Activated naive CD8-positive, alpha-beta T cell (primary cell): ENCODE results near the gene SEC24B.
A peak's percentile ranks its signal among the peaks of the same experiment; 100 is the strongest.

Experiments used
- H3K27ac Mint-ChIP-seq: one replicate; pipeline ENCODE4 v1.8.0; 2021; ENCODE audit warnings: mixed read lengths
- H3K27me3 Mint-ChIP-seq: one replicate; pipeline ENCODE4 v1.8.0; 2021; ENCODE audit warnings: mixed read lengths
- H3K36me3 Mint-ChIP-seq: one replicate; pipeline ENCODE4 v1.8.0; 2021; ENCODE audit warnings: mixed read lengths
- H3K4me1 Mint-ChIP-seq: one replicate; pipeline ENCODE4 v1.8.0; 2021; ENCODE audit warnings: low read depth, mixed read lengths
- H3K4me3 Mint-ChIP-seq: one replicate; pipeline ENCODE4 v1.8.0; 2021; ENCODE audit warnings: mild to moderate bottlenecking, mixed read lengths
- H3K9me3 Mint-ChIP-seq: one replicate; pipeline ENCODE4 v1.8.0; 2021; ENCODE audit warnings: low read depth, mixed read lengths

Gene SEC24B

GRCh38 chr4:109414938-109415337, 18.7 kb upstream of the SEC24B start:
- Mint-ChIP-seq H3K27me3 (no peaks in the 10 kb centered on the region), H3K9me3 (no peaks in the 10 kb centered on the region), H3K4me3 (no peak overlapping the region), H3K36me3 (peaks cover 2% of the 10 kb centered on the region), H3K4me1 (no peaks in the 10 kb centered on the region), H3K27ac (no peak overlapping the region)

- H3K4me3 Mint-ChIP-seq, result no peak overlapping the region
- no peaks in the 10 kb centered on the region for H3K9me3 Mint-ChIP-seq
- no peaks in the 10 kb centered on the region for H3K27me3 Mint-ChIP-seq
- no peak overlapping the region for H3K27ac Mint-ChIP-seq
- peaks cover 3% of the 10 kb centered on the region for H3K4me1 Mint-ChIP-seq
- H3K36me3 Mint-ChIP-seq, result peaks cover 2% of the 10 kb centered on the region
These were observed 15.0 kb upstream of the SEC24B start for GRCh38 chr4:109418588-109418987.

- Mint-ChIP-seq H3K4me1 (peaks cover 3% of the 10 kb centered on the region), H3K27me3 (no peaks in the 10 kb centered on the region), H3K36me3 (no peaks in the 10 kb centered on the region)
These were observed 13.9 kb upstream of the SEC24B start for GRCh38 chr4:109419679-109420078.

GRCh38 chr4:109424093-109424841, 9.3 kb upstream of the SEC24B start:
- Mint-ChIP-seq H3K9me3 (no peaks in the 10 kb centered on the region), H3K27me3 (no peaks in the 10 kb centered on the region), H3K4me1 (peaks cover 3% of the 10 kb centered on the region), H3K36me3 (no peaks in the 10 kb centered on the region), H3K4me3 (no peak overlapping the region), H3K27ac (no peak overlapping the region)

More at GRCh38 chr4:109419679-109420078, 13.9 kb upstream of the SEC24B start:
- H3K27ac Mint-ChIP-seq, result no peak overlapping the region
- H3K9me3 Mint-ChIP-seq, result no peaks in the 10 kb centered on the region
- H3K4me3 Mint-ChIP-seq, result no peak overlapping the region

- no peak overlapping the region for H3K27ac Mint-ChIP-seq
- H3K4me3 Mint-ChIP-seq, result no peak overlapping the region
- no peaks in the 10 kb centered on the region for H3K36me3 Mint-ChIP-seq
- peaks cover 3% of the 10 kb centered on the region for H3K4me1 Mint-ChIP-seq
- no peaks in the 10 kb centered on the region for H3K27me3 Mint-ChIP-seq
- no peaks in the 10 kb centered on the region for H3K9me3 Mint-ChIP-seq
These were observed 8.2 kb upstream of the SEC24B start for GRCh38 chr4:109425405-109425804.

- peaks cover 8% of the 10 kb centered on the region for H3K4me1 Mint-ChIP-seq
- no peaks in the 10 kb centered on the region for H3K36me3 Mint-ChIP-seq
- no peak overlapping the region for H3K4me3 Mint-ChIP-seq
- no peak overlapping the region for H3K27ac Mint-ChIP-seq
- no peaks in the 10 kb centered on the region for H3K9me3 Mint-ChIP-seq
- no peaks in the 10 kb centered on the region for H3K27me3 Mint-ChIP-seq
These were observed 4.1 kb upstream of the SEC24B start for GRCh38 chr4:109429545-109429944.

- H3K4me1 Mint-ChIP-seq, result peaks cover 33% of the 10 kb centered on the region
- peak overlapping the region; percentile 95 for H3K27ac Mint-ChIP-seq
- no peaks in the 10 kb centered on the region for H3K27me3 Mint-ChIP-seq
- H3K36me3 Mint-ChIP-seq, result peaks cover 2% of the 10 kb centered on the region
- H3K9me3 Mint-ChIP-seq, result no peaks in the 10 kb centered on the region
- peak overlapping the region; percentile 87 for H3K4me3 Mint-ChIP-seq
These were observed 1.4 kb upstream of the SEC24B start for GRCh38 chr4:109432203-109432602.

GRCh38 chr4:109432696-109433095, 919 bp upstream of the SEC24B start:
- peak overlapping the region; percentile 87 for H3K4me3 Mint-ChIP-seq
- no peaks in the 10 kb centered on the region for H3K9me3 Mint-ChIP-seq
- H3K27ac Mint-ChIP-seq, result peak overlapping the region; percentile 95
- peaks cover 36% of the 10 kb centered on the region for H3K4me1 Mint-ChIP-seq
- H3K27me3 Mint-ChIP-seq, result no peaks in the 10 kb centered on the region
- H3K36me3 Mint-ChIP-seq, result peaks cover 2% of the 10 kb centered on the region

- peaks cover 52% of the 10 kb centered on the region for H3K4me1 Mint-ChIP-seq
- no peaks in the 10 kb centered on the region for H3K9me3 Mint-ChIP-seq
- H3K36me3 Mint-ChIP-seq, result peaks cover 2% of the 10 kb centered on the region
- no peaks in the 10 kb centered on the region for H3K27me3 Mint-ChIP-seq
- peak overlapping the region; percentile 92 for H3K4me3 Mint-ChIP-seq
- peak overlapping the region; percentile 86 for H3K27ac Mint-ChIP-seq
These were observed 674 bp downstream of the SEC24B start for GRCh38 chr4:109434007-109434971.

GRCh38 chr4:109435635-109436034, 2.0 kb downstream of the SEC24B start:
- Mint-ChIP-seq H3K9me3 (no peaks in the 10 kb centered on the region), H3K4me3 (peak overlapping the region; percentile 92), H3K27me3 (no peaks in the 10 kb centered on the region), H3K27ac (peak overlapping the region; percentile 51), H3K36me3 (peaks cover 2% of the 10 kb centered on the region), H3K4me1 (peaks cover 61% of the 10 kb centered on the region)

- peak overlapping the region; percentile 92 for H3K4me3 Mint-ChIP-seq
- H3K4me1 Mint-ChIP-seq, result peaks cover 70% of the 10 kb centered on the region
- H3K9me3 Mint-ChIP-seq, result no peaks in the 10 kb centered on the region
- peak overlapping the region; percentile 72 for H3K27ac Mint-ChIP-seq
- H3K27me3 Mint-ChIP-seq, result no peaks in the 10 kb centered on the region
- peaks cover 2% of the 10 kb centered on the region for H3K36me3 Mint-ChIP-seq
These were observed 2.9 kb downstream of the SEC24B start for GRCh38 chr4:109436504-109436903.

GRCh38 chr4:109440948-109441347, 7.3 kb downstream of the SEC24B start:
- Mint-ChIP-seq H3K4me3 (peak overlapping the region; percentile 33), H3K27me3 (no peaks in the 10 kb centered on the region), H3K27ac (no peak overlapping the region), H3K4me1 (peaks cover 76% of the 10 kb centered on the region), H3K9me3 (no peaks in the 10 kb centered on the region), H3K36me3 (peaks cover 8% of the 10 kb centered on the region)

GRCh38 chr4:109441862-109442458, 8.3 kb downstream of the SEC24B start:
- no peaks in the 10 kb centered on the region for H3K27me3 Mint-ChIP-seq
- peak overlapping the region; percentile 24 for H3K27ac Mint-ChIP-seq
- no peak overlapping the region for H3K4me3 Mint-ChIP-seq
- peaks cover 76% of the 10 kb centered on the region for H3K4me1 Mint-ChIP-seq
- no peaks in the 10 kb centered on the region for H3K9me3 Mint-ChIP-seq
- peaks cover 11% of the 10 kb centered on the region for H3K36me3 Mint-ChIP-seq

GRCh38 chr4:109444182-109444844, 10.7 kb downstream of the SEC24B start:
- no peaks in the 10 kb centered on the region for H3K27me3 Mint-ChIP-seq
- H3K4me3 Mint-ChIP-seq, result no peak overlapping the region
- no peaks in the 10 kb centered on the region for H3K9me3 Mint-ChIP-seq
- peaks cover 15% of the 10 kb centered on the region for H3K36me3 Mint-ChIP-seq
- peak overlapping the region; percentile 64 for H3K27ac Mint-ChIP-seq
- peaks cover 76% of the 10 kb centered on the region for H3K4me1 Mint-ChIP-seq
